Activated T-helper 1 cell treated with Interleukin-2 at 50 U/mL for 16 hours (primary cell): ENCODE measurements around the gene MLLT10.
A peak's percentile ranks its signal among the peaks of the same experiment; 100 is the strongest.
"Not testable (repeated sequence)": the region's sequence is repeated elsewhere in the genome, so short reads cannot be mapped to it uniquely, and the experiment has no call there.

Experiments
- DNase-seq: peaks from one replicate; pipeline ENCODE4 v3.0.0-alpha.2; 2020; ENCODE audit warnings: low read depth

MLLT10 gene

GRCh38 chr10:21528236-21529031 is 5.6 kb upstream of the MLLT10 start:
- no peak for DNase-seq

GRCh38 chr10:21529032-21529910 is 4.8 kb upstream of the MLLT10 start:
- DNase-seq: no peak

- DNase-seq: no peak
Observed at GRCh38 chr10:21530168-21530567, 3.9 kb upstream of the MLLT10 start.

- no peak for DNase-seq
Observed at GRCh38 chr10:21530641-21531040, 3.4 kb upstream of the MLLT10 start.

GRCh38 chr10:21531164-21531563 is 2.9 kb upstream of the MLLT10 start:
- DNase-seq: no peak

- DNase-seq: no peak
Observed at GRCh38 chr10:21532694-21533466, 1.2 kb upstream of the MLLT10 start.

GRCh38 chr10:21534280-21534586 is 201 bp downstream of the MLLT10 start:
- DNase-seq: no peak

GRCh38 chr10:21534604-21535493 is 817 bp downstream of the MLLT10 start:
- peak; percentile 35 for DNase-seq

GRCh38 chr10:21535494-21535965 is 1.5 kb downstream of the MLLT10 start:
- no peak for DNase-seq

GRCh38 chr10:21535976-21536375 is 1.9 kb downstream of the MLLT10 start:
- DNase-seq: not testable (repeated sequence)

- no peak for DNase-seq
Observed at GRCh38 chr10:21536874-21537273, 2.8 kb downstream of the MLLT10 start.

- DNase-seq: not testable (repeated sequence)
Observed at GRCh38 chr10:21540701-21541100, 6.7 kb downstream of the MLLT10 start.

- no peak for DNase-seq
Observed at GRCh38 chr10:21547246-21547645, 13.2 kb downstream of the MLLT10 start.

GRCh38 chr10:21552638-21553037 is 18.6 kb downstream of the MLLT10 start:
- no peak for DNase-seq

- no peak for DNase-seq
Observed at GRCh38 chr10:21556527-21556926, 22.5 kb downstream of the MLLT10 start.

- DNase-seq: not testable (repeated sequence)
Observed at GRCh38 chr10:21558984-21559383, 25.0 kb downstream of the MLLT10 start.

GRCh38 chr10:21570761-21571521 is 36.9 kb downstream of the MLLT10 start:
- DNase-seq: no peak

GRCh38 chr10:21572578-21572977 is 38.5 kb downstream of the MLLT10 start:
- no peak for DNase-seq

- DNase-seq: not testable (repeated sequence)
Observed at GRCh38 chr10:21574514-21574913, 40.5 kb downstream of the MLLT10 start.

GRCh38 chr10:21579291-21579690 is 45.3 kb downstream of the MLLT10 start:
- DNase-seq: no peak
